ENCODE measurements around the gene KCNAB2. TPM values are rescaled to one million over a fixed set of nuclear protein-coding genes. Genes with fewer than 3 reads are reported as not detected.

KCNAB2 gene
- total RNA-seq, 4 donors from 2014 or later, result 9.9 to 42.2 (median 17.0) TPM

DNA sequence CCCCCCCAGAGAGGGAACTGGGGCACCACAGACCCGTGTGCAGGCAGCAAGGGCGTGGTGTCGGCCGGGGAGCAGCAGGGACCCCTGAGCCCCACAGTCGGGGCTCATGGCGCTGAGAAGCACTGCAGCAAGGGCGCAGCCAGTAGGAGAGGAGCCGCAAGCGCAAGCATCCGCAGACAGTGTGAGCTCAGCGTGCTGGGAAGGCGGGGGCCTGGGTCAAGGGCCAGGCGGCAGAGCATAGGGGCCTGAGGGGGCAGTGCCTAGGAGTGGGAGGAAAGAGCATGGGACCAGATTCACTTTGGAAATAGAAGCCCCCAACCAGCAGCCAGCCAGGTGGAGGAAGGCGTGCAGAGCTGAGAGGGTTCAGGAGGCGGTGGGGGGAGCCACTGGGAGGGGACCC lies 6.7 kb upstream of the KCNAB2 start:
- ATAC-seq (ENCODE audit: low FRiP score), result no peak
- no peak for DNase-seq (ENCODE audit: low spot score)
- TF ChIP-seq CTCF (IDR thresholded peaks at IDR 0.05), result no peak

GRCh38 chr1:6040444-6040843 lies 5.2 kb upstream of the KCNAB2 start:
- no peak for ATAC-seq (ENCODE audit: low FRiP score)
- DNase-seq (ENCODE audit: low spot score), result no peak
- TF ChIP-seq CTCF (IDR thresholded peaks at IDR 0.05), result no peak

DNA sequence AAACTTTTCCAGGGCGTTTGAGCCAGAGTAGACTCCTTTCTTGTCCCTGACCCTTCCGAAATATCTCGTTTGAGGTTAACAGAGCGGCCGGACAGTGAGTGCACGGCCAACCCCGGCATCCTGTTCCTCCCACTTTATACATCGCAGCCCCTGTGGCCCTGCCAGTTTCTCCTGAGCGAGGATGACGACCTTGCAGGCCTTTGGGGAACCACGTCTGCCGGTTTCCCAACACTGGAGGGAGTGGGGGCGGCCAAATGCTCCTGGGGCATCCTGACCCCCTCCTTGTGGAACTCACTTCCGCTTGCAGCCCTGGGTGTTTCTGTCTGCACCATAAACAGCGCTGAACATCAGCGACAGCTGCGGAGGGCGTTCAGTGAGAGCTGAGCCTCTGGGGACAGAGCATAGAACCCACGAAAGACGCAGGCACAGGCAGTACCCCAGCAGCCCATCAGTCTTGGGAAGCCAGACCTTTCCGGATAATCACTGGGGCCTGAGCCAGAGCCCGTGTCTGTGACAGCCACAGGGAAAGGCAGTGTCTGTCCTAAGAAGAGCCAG lies 4.8 kb upstream of the KCNAB2 start:
- TF ChIP-seq CTCF (IDR thresholded peaks at IDR 0.05), result no peak
- DNase-seq (ENCODE audit: low spot score), result no peak
- no peak for ATAC-seq (ENCODE audit: low FRiP score)

DNA sequence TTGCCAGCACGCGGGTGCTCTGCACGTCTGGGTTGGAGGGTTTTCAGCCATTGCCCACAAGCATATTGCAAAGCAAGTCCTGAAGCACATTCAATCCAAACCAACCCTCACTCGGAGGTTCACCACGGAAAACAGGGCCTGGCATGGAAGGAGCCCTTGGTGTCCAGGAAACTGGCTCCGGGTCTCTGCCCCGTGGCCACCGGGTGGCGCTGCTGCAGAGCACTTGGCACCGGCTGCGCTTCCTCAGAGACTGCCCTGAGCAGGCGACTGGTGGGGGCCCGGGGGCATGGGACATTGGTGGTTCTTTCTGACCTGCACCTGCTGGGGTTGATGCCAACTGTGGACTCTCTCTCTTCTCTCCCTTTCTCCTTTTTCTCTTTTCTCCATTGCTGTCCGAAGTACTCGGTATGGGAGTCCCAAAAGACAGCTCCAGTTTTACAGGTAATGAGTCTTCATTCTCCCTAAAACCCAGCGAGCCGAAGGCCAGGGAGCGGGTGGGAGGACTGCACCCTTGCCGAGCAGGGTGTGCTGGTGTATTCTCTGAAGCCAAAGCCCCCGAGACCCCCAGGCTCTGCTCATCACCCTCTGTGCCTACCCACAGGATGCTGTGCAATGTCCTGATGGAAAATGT lies 4.1 kb upstream of the KCNAB2 start:
- no peak for DNase-seq (ENCODE audit: low spot score)
- no peak for TF ChIP-seq CTCF (IDR thresholded peaks at IDR 0.05)
- no peak for ATAC-seq (ENCODE audit: low FRiP score)

DNA sequence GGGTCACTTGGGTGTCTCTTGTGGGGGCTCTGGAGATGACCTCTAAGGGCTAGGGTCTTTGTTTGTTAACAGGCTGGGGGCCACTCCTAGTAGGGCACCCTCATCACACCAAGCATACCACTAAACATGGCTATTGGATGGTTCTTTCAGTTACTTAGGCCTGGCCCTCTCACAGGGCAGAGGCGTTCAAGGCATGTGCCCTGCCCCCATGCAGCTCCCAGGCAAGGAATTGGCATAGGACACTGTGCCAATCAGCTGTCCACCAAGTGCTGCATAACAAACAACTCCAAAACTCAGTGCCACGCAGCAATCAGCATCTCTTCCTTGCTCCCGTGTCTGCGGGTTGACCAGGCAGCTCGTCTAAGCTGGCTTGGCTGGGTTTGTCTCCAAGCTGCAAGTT lies 2.1 kb upstream of the KCNAB2 start:
- ATAC-seq (ENCODE audit: low FRiP score) (no peak), DNase-seq (ENCODE audit: low spot score) (no peak)
- TF ChIP-seq CTCF (IDR thresholded peaks at IDR 0.05), result no peak

DNA sequence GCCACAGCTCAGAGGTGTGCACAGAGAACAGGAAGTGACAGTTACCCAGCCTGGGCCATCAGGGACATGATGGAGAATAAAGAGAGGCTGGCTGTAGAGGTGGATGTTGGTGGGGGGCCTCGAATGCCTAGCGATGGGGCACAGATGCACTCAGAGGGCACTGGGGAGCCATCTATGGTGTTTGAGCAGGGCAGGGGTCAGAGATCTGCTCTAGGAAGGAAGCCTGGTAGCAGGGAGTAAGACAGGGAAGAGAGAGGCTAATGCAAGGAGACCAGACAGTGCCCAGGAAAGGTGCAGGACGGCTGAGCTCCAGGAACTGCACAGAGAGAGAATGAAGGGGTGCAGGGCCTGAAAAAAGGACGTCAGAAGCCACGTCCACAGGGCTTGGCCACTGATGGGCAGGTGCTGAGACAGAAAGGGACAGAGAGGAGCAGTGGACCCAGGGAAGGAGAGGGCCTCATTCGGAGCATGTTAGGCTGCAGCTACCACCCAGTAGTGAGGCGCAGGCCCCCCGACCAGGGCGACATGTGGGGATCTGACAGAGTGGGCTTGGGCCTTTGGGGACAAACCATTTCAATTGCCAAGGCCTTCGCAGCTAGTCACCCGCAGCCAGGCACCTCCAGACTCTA lies 1.1 kb upstream of the KCNAB2 start:
- no peak for DNase-seq (ENCODE audit: low spot score)
- ATAC-seq (ENCODE audit: low FRiP score), result no peak
- TF ChIP-seq CTCF (IDR thresholded peaks at IDR 0.05), result no peak

DNA sequence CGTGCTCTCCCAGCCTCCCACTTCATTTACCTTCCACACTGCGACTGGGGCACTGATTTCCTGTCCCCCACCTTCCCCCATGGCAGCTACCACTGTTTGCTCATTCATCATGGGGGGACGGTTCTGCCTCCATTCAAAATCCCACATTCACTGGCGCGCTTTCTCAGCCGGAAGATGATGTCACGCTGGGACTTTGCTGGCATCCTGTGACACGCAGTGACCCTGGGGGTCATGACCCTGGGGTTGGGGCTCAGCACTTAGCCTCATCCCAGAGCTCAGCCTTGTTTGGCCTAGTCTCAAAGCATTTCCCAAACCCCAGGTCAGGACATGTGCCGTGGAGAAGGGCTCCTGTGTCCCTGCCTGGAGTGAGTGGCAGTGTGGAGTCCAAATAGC lies 582 bp upstream of the KCNAB2 start:
- no peak for ATAC-seq (ENCODE audit: low FRiP score)

More for the DNA sequence above, 582 bp upstream of the KCNAB2 start:
- DNase-seq (ENCODE audit: low spot score), result no peak
- TF ChIP-seq CTCF (IDR thresholded peaks at IDR 0.05), result no peak

All from omental fat pad (tissue), 4 donors.